Kidney (tissue), 14 donors: ENCODE data around the gene PIGS. TPM values are rescaled to one million over a fixed set of nuclear protein-coding genes. Genes with fewer than 3 reads are reported as not detected.

ENCODE experiments used
- DNase-seq, 5 donors: peaks; one replicate each; pipeline ENCODE4 v3.0.0-alpha.2; 2013 to 2020
- FAIRE-seq: peaks from 2 replicates; lab custom pipeline; 2012; peaks lifted over from hg19 to GRCh38; lab: Jason Lieb, UNC
- H3K27ac ChIP-seq, 2 donors: one replicate each; pipeline ENCODE4 v1.7.0; 2013; ENCODE audit warnings: low read depth in 2 of 2, low read length in 2 of 2, inconsistent platforms in 1 of 2
- H3K27me3 ChIP-seq: one replicate; pipeline ENCODE4 v1.7.1; 2013; ENCODE audit warnings: low read length, inconsistent platforms; ENCODE audit not compliant: control insufficient read depth, insufficient read depth
- H3K36me3 ChIP-seq, 3 donors: one replicate each; pipeline versions ENCODE4 v1.7.0 to v1.7.1; 2013; ENCODE audit warnings: low read length in 3 of 3, control low read depth in 1 of 3, inconsistent platforms in 1 of 3; ENCODE audit not compliant: insufficient read depth in 3 of 3, control insufficient read depth in 2 of 3
- H3K4me1 ChIP-seq, 3 donors: one replicate each; pipeline versions ENCODE4 v1.7.0 to v1.7.1; 2013; ENCODE audit warnings: low read length in 3 of 3, inconsistent platforms in 1 of 3, low read depth in 1 of 3; ENCODE audit not compliant: control insufficient read depth in 2 of 3, insufficient read depth in 2 of 3
- H3K4me3 ChIP-seq, 3 donors: one replicate each; pipeline versions ENCODE4 v1.7.0 to v1.8.1; 2013; ENCODE audit warnings: low read length in 3 of 3, control low read depth in 1 of 3, inconsistent platforms in 1 of 3
- H3K9ac ChIP-seq, 3 donors: one replicate each; pipeline versions ENCODE4 v1.7.0 to v1.7.1; 2013; ENCODE audit warnings: low read length in 3 of 3, control low read depth in 1 of 3, inconsistent platforms in 1 of 3
- H3K9me3 ChIP-seq, 3 donors: one replicate each; pipeline versions ENCODE4 v1.7.0 to v1.7.1; 2013; ENCODE audit warnings: low read length in 3 of 3, control low read depth in 1 of 3, inconsistent platforms in 1 of 3; ENCODE audit not compliant: control insufficient read depth in 2 of 3, insufficient read depth in 1 of 3
- intact Hi-C: fragments of 100-400 bp; cut with DNase I; formaldehyde crosslinking; loops from one replicate; pipeline ENCODE4 v1.11.1; 2022
- polyA plus RNA-seq: library from polyadenylated mRNA; stranded (reverse); fragments of 350-450 nt; fragmentation: Illumina TruSeq; extraction: RNeasy Lipid Tissue Mini Kit (QIAGEN cat#74804); gene quantifications from one replicate; pipeline ENCODE4 v1.2.3, GENCODE V29; 2014; ENCODE audit warnings: low read depth, low replicate concordance; ENCODE audit not compliant: insufficient read depth
- total RNA-seq: library from RNA; stranded (reverse); fragmentation: NEBNext Ultra II Directional; extraction: Animal tissue kit (Norgen Biotek cat#: 25700); gene quantifications from one replicate; pipeline ENCODE4 v1.2.1, GENCODE V29; 2021
- TF ChIP-seq, protein P1 (sequence below): IDR thresholded peaks from 3 replicates; pipeline ENCODE4 v1.5.1; 2012; ENCODE audit warnings: mild to moderate bottlenecking, moderate library complexity, borderline replicate concordance; ENCODE audit not compliant: insufficient read depth; ENCODE audit errors: extremely low read depth
- donor health status: control.
- donor health status: control.
- donor health status: control.
- donor health status: control.
- donor health status: control.
- donor health status: DM: yes; HTN: yes; CAD: no.
- donor health status: Normal renal cell carcinoma (clear cell type).

The PIGS gene
- total and polyA plus RNA-seq, 2 donors from 2014 or later, result 60.6 to 75.0 TPM

DNA sequence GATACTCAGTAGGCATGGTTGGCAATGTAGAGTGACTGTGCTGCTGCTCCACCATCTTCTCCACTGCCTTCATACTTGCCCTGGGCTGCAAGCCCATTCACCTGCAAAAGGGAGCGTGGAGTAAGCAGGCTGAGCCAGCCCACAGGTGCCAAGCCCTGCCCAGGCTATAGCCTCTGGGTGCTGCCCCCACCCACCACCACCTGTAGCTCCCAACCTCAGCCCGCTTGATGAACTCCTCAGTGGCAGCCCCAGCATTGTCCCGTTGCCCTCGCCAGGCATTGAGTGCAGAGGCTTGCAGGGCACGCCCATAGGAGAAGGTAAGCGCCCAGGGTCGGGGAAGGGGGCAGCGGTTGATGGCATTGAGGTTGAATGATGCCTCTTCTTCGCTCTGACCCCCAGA lies 2.2 kb upstream of the PIGS start:
- TF ChIP-seq, protein P1, sequence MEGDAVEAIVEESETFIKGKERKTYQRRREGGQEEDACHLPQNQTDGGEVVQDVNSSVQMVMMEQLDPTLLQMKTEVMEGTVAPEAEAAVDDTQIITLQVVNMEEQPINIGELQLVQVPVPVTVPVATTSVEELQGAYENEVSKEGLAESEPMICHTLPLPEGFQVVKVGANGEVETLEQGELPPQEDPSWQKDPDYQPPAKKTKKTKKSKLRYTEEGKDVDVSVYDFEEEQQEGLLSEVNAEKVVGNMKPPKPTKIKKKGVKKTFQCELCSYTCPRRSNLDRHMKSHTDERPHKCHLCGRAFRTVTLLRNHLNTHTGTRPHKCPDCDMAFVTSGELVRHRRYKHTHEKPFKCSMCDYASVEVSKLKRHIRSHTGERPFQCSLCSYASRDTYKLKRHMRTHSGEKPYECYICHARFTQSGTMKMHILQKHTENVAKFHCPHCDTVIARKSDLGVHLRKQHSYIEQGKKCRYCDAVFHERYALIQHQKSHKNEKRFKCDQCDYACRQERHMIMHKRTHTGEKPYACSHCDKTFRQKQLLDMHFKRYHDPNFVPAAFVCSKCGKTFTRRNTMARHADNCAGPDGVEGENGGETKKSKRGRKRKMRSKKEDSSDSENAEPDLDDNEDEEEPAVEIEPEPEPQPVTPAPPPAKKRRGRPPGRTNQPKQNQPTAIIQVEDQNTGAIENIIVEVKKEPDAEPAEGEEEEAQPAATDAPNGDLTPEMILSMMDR, result no peak
- Histone ChIP-seq H3K27me3 (no peaks in the 10 kb centered on the region), H3K4me3 (no peak overlapping the region), H3K9me3 (no peaks in the 10 kb centered on the region), H3K4me1 (peaks cover 0 to 12% (median 5%) of the 10 kb centered on the region in 3 donors), H3K9ac (no peak overlapping the region), H3K36me3 (peaks cover 1 to 5% (median 3%) of the 10 kb centered on the region in 3 donors), H3K27ac (no peak overlapping the region)
- DNase-seq (no peak), FAIRE-seq (no peak)
- intact Hi-C loops, result no loop called here

DNA sequence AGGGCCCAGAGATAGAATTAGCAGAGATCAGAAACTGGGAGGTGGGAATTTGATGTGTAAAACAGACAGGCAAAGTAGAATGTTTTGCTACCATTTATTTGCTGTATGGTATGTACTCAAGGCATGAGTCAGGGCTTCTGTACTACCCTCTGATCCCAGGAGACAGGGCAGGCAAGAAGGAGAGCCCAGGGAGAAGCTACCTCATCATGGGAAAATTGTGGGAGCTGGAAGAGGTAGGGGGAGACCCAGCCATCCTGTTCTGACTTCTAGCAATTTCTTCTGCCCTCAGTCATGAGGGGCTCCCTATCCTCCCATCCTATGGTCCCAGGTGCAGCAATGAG lies 1.7 kb upstream of the PIGS start:
- no peak overlapping the region for H3K4me3 ChIP-seq
- intact Hi-C loops, result no loop called here
- H3K36me3 ChIP-seq, result no peaks in the 10 kb centered on the region
- H3K9ac ChIP-seq, result no peak overlapping the region
- FAIRE-seq, result no peak
- H3K27ac ChIP-seq, result no peak overlapping the region
- H3K9me3 ChIP-seq, result no peaks in the 10 kb centered on the region
- no peaks in the 10 kb centered on the region for H3K27me3 ChIP-seq
- H3K4me1 ChIP-seq, result peaks cover 0 to 12% (median 5%) of the 10 kb centered on the region in 3 donors
- DNase-seq, result no peak
- TF ChIP-seq, protein P1, result no peak

DNA sequence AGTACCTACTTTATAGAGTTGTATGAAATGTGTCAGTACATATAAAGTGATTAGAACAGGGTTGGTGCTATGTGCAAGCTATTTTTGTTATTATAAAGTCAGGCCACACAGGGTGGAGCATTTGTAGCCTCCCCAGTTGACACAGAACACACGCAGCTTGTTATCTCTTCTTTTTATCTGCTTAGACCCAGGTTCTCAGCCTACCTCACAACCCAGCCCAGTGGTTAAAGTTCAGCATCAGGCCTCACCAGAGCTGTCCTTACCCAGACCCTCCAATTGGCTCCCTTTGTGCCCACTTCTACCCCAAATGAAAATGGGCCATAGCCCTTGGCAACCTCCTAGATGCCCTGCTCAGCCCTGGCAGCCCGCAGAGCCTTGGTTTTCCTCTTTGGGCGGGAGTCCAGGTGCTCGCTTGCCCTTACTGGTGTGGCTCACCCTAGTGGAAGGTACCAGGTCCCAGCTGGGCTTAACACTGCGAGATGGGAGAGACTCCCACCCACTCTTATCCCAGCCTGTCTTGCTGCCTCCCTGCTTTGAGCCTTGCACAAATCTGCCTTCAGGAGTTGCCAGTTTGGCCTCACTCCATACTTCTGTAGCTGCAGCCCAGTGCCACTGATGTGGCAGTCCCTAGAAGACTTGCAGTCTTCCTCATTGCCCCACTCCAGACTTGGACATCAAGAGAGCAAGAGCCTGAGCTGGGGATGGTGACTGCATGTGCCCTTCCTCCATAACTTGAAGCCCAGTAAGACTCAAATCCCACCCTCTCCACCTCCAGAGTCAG lies 1.1 kb upstream of the PIGS start:
- DNase-seq (no peak), FAIRE-seq (no peak)
- Histone ChIP-seq H3K4me3 (peak overlapping the region in 2 of 3 donors; percentile 79 to 93), H3K36me3 (no peaks in the 10 kb centered on the region), H3K9ac (peak overlapping the region in 2 of 3 donors; percentile 63 to 79), H3K27ac (no peak overlapping the region), H3K9me3 (no peaks in the 10 kb centered on the region), H3K27me3 (no peaks in the 10 kb centered on the region), H3K4me1 (peaks cover 0 to 12% (median 5%) of the 10 kb centered on the region in 3 donors)
- TF ChIP-seq, protein P1, result no peak
- intact Hi-C loops, result no loop called here
